8988T (cell line): ENCODE measurements around the gene CYB5R4.
"Not testable (repeated sequence)": the region's sequence is repeated elsewhere in the genome, so short reads cannot be mapped to it uniquely, and the experiment has no call there.

Experiments
- DNase-seq: peaks from one replicate; pipeline ENCODE4 v3.0.0; 2011

The CYB5R4 gene

GRCh38 chr6:83867043-83867442, 7.6 kb downstream of the CYB5R4 start:
- no peak for DNase-seq

GRCh38 chr6:83867527-83868161, 8.2 kb downstream of the CYB5R4 start:
- no peak for DNase-seq

- DNase-seq = no peak
Observed at GRCh38 chr6:83868639-83869038, 9.2 kb downstream of the CYB5R4 start.

- no peak for DNase-seq
Observed at GRCh38 chr6:83870649-83871048, 11.2 kb downstream of the CYB5R4 start.

GRCh38 chr6:83872386-83873118, 13.1 kb downstream of the CYB5R4 start:
- DNase-seq = no peak

- DNase-seq = no peak
Observed at GRCh38 chr6:83873869-83874268, 14.4 kb downstream of the CYB5R4 start.

GRCh38 chr6:83875843-83876242, 16.4 kb downstream of the CYB5R4 start:
- no peak for DNase-seq

GRCh38 chr6:83878902-83879644, 19.6 kb downstream of the CYB5R4 start:
- DNase-seq = no peak

- DNase-seq = no peak
Observed at GRCh38 chr6:83879746-83880145, 20.3 kb downstream of the CYB5R4 start.

- DNase-seq = no peak
Observed at GRCh38 chr6:83883240-83883639, 23.8 kb downstream of the CYB5R4 start.

- DNase-seq = no peak
Observed at GRCh38 chr6:83884523-83884922, 25.0 kb downstream of the CYB5R4 start.

- DNase-seq = no peak
Observed at GRCh38 chr6:83885984-83886383, 26.5 kb downstream of the CYB5R4 start.

GRCh38 chr6:83889621-83890020, 30.1 kb downstream of the CYB5R4 start:
- no peak for DNase-seq

GRCh38 chr6:83890520-83890919, 31.0 kb downstream of the CYB5R4 start:
- DNase-seq = no peak

- no peak for DNase-seq
Observed at GRCh38 chr6:83891586-83891985, 32.1 kb downstream of the CYB5R4 start.

- no peak for DNase-seq
Observed at GRCh38 chr6:83893024-83893423, 33.5 kb downstream of the CYB5R4 start.

GRCh38 chr6:83897094-83897493, 37.6 kb downstream of the CYB5R4 start:
- not testable (repeated sequence) for DNase-seq

- no peak for DNase-seq
Observed at GRCh38 chr6:83901624-83902023, 42.1 kb downstream of the CYB5R4 start.

- DNase-seq = no peak
Observed at GRCh38 chr6:83904395-83904794, 44.9 kb downstream of the CYB5R4 start.

- no peak for DNase-seq
Observed at GRCh38 chr6:83905648-83906047, 46.2 kb downstream of the CYB5R4 start.

GRCh38 chr6:83907623-83908390, 48.3 kb downstream of the CYB5R4 start:
- DNase-seq = not testable (repeated sequence)

- DNase-seq = no peak
Observed at GRCh38 chr6:83908813-83909212, 49.3 kb downstream of the CYB5R4 start.

- no peak for DNase-seq
Observed at GRCh38 chr6:83911278-83911677, 51.8 kb downstream of the CYB5R4 start.
